ENCODE data around the gene NUP210L. TPM values are rescaled to one million over a fixed set of nuclear protein-coding genes. Genes with fewer than 3 reads are reported as not detected.
"Not testable (repeated sequence)": the region's sequence is repeated elsewhere in the genome, so short reads cannot be mapped to it uniquely, and the experiment has no call there.

NUP210L gene
- polyA plus RNA-seq, 2 of the 4 experiments (the other 2 are of a cell fraction), result not detected

- H3K9me3 ChIP-seq; ATAC-seq; DNase-seq (ENCODE audit: low read depth in 1 of 2, low spot score in 1 of 2); FAIRE-seq; H3K27ac ChIP-seq; H3K4me3 ChIP-seq; H3K4me2 ChIP-seq: not testable (repeated sequence)
- 93% methylated on average over 11 of the region's 12 CpGs for WGBS (ENCODE audit: missing lambda C conversion rate)
- peaks cover 18% of the 10 kb centered on the region for H3K4me1 ChIP-seq
- POLR2A ChIA-PET, result interaction anchor here (3.5 to 4.4 kb wide), 2 partner anchors 12 kb away, joined by 52 to 78 read pairs; partner anchors contain the start of genes CREB3L4 and RPS27
- CTCF ChIA-PET, result interaction anchor here (1.0 to 7.5 kb wide), 7 partner anchors 7 to 182 kb away, joined by 3 to 90 read pairs (median 9); partner anchors contain the start of genes CREB3L4, DENND4B and RAB13
Observed at GRCh38 chr1:153979091-153979490, 175.8 kb downstream of the NUP210L start.

- no peaks in the 10 kb centered on the region for H3K9me3 ChIP-seq
- DNase-seq (ENCODE audit: low read depth in 1 of 2, low spot score in 1 of 2) (no peak), FAIRE-seq (no peak), ATAC-seq (no peak)
- peak overlapping the region; percentile 92 for H3K4me2 ChIP-seq
- CTCF ChIA-PET, result interaction anchor here (0.5 to 7.5 kb wide), 10 partner anchors 8 to 947 kb away, joined by 3 to 90 read pairs (median 6); partner anchors contain the start of genes CREB3L4, DENND4B and RAB13
- POLR2A ChIA-PET, result interaction anchor here (0.9 to 4.4 kb wide), 6 partner anchors 11 to 194 kb away, joined by 3 to 78 read pairs (median 10); partner anchors contain the start of genes CREB3L4, DENND4B, RPS27 and SLC39A1
- H3K4me1 ChIP-seq, result peaks cover 18% of the 10 kb centered on the region
- TF ChIP-seq CTCF (IDR thresholded peaks at IDR 0.05) (no peak), ESRRA (IDR thresholded peaks at IDR 0.05; ENCODE audit: borderline replicate concordance, low read length) (no peak), HOXA7 (CRISPR knock-in tag; IDR thresholded peaks at IDR 0.05) (no peak), FOSB (CRISPR knock-in tag; IDR thresholded peaks at IDR 0.05) (no peak)
- 72% methylated on average over 9 of the region's 9 CpGs for WGBS (ENCODE audit: missing lambda C conversion rate)
- peak overlapping the region; percentile 92 for H3K4me3 ChIP-seq
- peak overlapping the region; percentile 88 to 95; a peak in 5 of 6 replicates for H3K27ac ChIP-seq
Observed at GRCh38 chr1:153978274-153978909, 176.5 kb downstream of the NUP210L start.

GRCh38 chr1:153977250-153978240 is 177.3 kb downstream of the NUP210L start, which contains the start of gene JTB:
TSS of gene JTB (minus strand) at chr1:153977674. CDS start at chr1:153977252, 422 bp downstream.
- ATAC-seq, result peak; percentile 95 to 98
- no peak for TF ChIP-seq CBX2 (IDR thresholded peaks at IDR 0.05; ENCODE audit: borderline replicate concordance, low read depth)
- TF ChIP-seq NFE2L2 (conservative IDR thresholded peaks at IDR 0.05; ENCODE audit: low read length), result no peak
- TF ChIP-seq HES2 (IDR thresholded peaks at IDR 0.05), result no peak
- TF ChIP-seq CBX8 (IDR thresholded peaks at IDR 0.05), result no peak
- no peak for TF ChIP-seq PBX3 (IDR thresholded peaks at IDR 0.05)
- TF ChIP-seq FOSL2 (IDR thresholded peaks at IDR 0.05), result no peak
- TF ChIP-seq FOSL2 (CRISPR knock-in tag; IDR thresholded peaks at IDR 0.05), result no peak
- no peak for TF ChIP-seq HOXB5 (CRISPR knock-in tag; IDR thresholded peaks at IDR 0.05)
- no peak for TF ChIP-seq CHD4 (IDR thresholded peaks at IDR 0.05; ENCODE audit: borderline replicate concordance)
- TF ChIP-seq TP53 (CRISPR knock-in tag; IDR thresholded peaks at IDR 0.05), result no peak
- TF ChIP-seq CHD2 (IDR thresholded peaks at IDR 0.05; ENCODE audit: low read length, partially characterized antibody), result no peak
- peak; percentile 83 for TF ChIP-seq BCL3 (IDR thresholded peaks at IDR 0.05)
- no peak for TF ChIP-seq KDM1A (IDR thresholded peaks at IDR 0.05; ENCODE audit: low read depth)
- TF ChIP-seq JUN (IDR thresholded peaks at IDR 0.05), result peak in 1 of 2 experiments; percentile 62; a peak in 1 of 5 replicates
- TF ChIP-seq GATA3 (IDR thresholded peaks at IDR 0.05; ENCODE audit: borderline replicate concordance), result no peak
- TF ChIP-seq CEBPB (IDR thresholded peaks at IDR 0.05), result no peak
- no peak for TF ChIP-seq EP300 (IDR thresholded peaks at IDR 0.05)
- no peak for TF ChIP-seq ZSCAN20 (CRISPR knock-in tag; IDR thresholded peaks at IDR 0.05)
- TF ChIP-seq PHF8 (IDR thresholded peaks at IDR 0.05; ENCODE audit: borderline replicate concordance, low read depth), result peak; percentile 93
- no peak for TF ChIP-seq TFCP2L1 (CRISPR knock-in tag; IDR thresholded peaks at IDR 0.05)
- TF ChIP-seq MAX (IDR thresholded peaks at IDR 0.05), result peak; percentile 81
- peak; percentile 56 for TF ChIP-seq POLR2A (IDR thresholded peaks at IDR 0.05; ENCODE audit: low read length)
- TF ChIP-seq EHMT2 (IDR thresholded peaks at IDR 0.05; ENCODE audit: low read depth), result no peak
- no peak for TF ChIP-seq EHF (CRISPR knock-in tag; IDR thresholded peaks at IDR 0.05)

More at GRCh38 chr1:153977250-153978240, 177.3 kb downstream of the NUP210L start, which contains the start of gene JTB:
- DNase-seq (ENCODE audit: low read depth in 1 of 2, low spot score in 1 of 2) (peak; percentile 82 to 90), FAIRE-seq (no peak)
- Histone ChIP-seq H3K4me3 (peak within 1 kb of the TSS; percentile 92), H3K4me2 (peak within 1 kb of the TSS; percentile 92), H3K9me3 (no peaks in the 10 kb centered on the region), H3K27ac (peak within 1 kb of the TSS; percentile 88 to 95), H3K4me1 (peaks cover 18% of the 10 kb centered on the region)
- CTCF ChIA-PET, result interaction anchor here (0.5 to 7.5 kb wide), 19 partner anchors 9 to 947 kb away, joined by 3 to 90 read pairs (median 3); partner anchors contain the start of genes CREB3L4, DENND4B and RAB13
- 2% methylated on average over 30 of the region's 75 CpGs for WGBS (ENCODE audit: missing lambda C conversion rate)
- POLR2A ChIA-PET, result interaction anchor here (0.6 to 4.4 kb wide), 10 partner anchors 9 to 194 kb away, joined by 3 to 78 read pairs (median 6); partner anchors contain the start of genes CREB3L4, DENND4B, GATAD2B and RAB13
